Measurements from ENCODE around the gene MCMBP. TPM values are rescaled to one million over a fixed set of nuclear protein-coding genes. Genes with fewer than 3 reads are reported as not detected.

Gene MCMBP
- total RNA-seq, 1 experiment from 2014 or later, result 87.1 TPM

- H2BK12ac ChIP-seq (ENCODE audit: insufficient read length, low read depth, low read length), result no peak overlapping the region
- H3K56ac ChIP-seq (ENCODE audit: insufficient read length, low read depth, low read length), result no peak overlapping the region
- H3K79me1 ChIP-seq (ENCODE audit: insufficient read depth, low read depth, low read length, poor library complexity, severe bottlenecking), result no peaks in the 10 kb centered on the region
- no peak overlapping the region for H3K4me2 ChIP-seq (ENCODE audit: insufficient read depth, insufficient read length, low read length)
- H3K9me3 Mint-ChIP-seq, result no peaks in the 10 kb centered on the region
- H3K14ac ChIP-seq (ENCODE audit: insufficient read depth, low read length), result no peak overlapping the region
- H3K18ac ChIP-seq (ENCODE audit: insufficient read length, low read depth, low read length), result no peak overlapping the region
- no peak overlapping the region for H2BK15ac ChIP-seq (ENCODE audit: low read depth, low read length)
- no peak overlapping the region for H2BK5ac ChIP-seq (ENCODE audit: insufficient read length, low read length)
- H3T11ph ChIP-seq (ENCODE audit: low read length), result no peak overlapping the region
- H4K91ac ChIP-seq (ENCODE audit: insufficient read length, low read depth, low read length), result no peak overlapping the region
- H3K4me3 Mint-ChIP-seq, result no peak overlapping the region
- no peaks in the 10 kb centered on the region for H3K79me2 ChIP-seq (ENCODE audit: insufficient read depth, low read length)
- no CpG with 5 or more reads among the region's 6 CpGs for WGBS (ENCODE audit: extremely low coverage, insufficient read length, low lambda C conversion rate)
- no peak overlapping the region for H2BK120ac ChIP-seq (ENCODE audit: low read depth, low read length, poor library complexity, severe bottlenecking)
- H3K9me3 ChIP-seq (ENCODE audit: control insufficient read depth, low read depth, low read length), result no peaks in the 10 kb centered on the region
- H3K27ac Mint-ChIP-seq, result peak overlapping the region in 2 of 3 experiments; percentile 12 to 48; a peak in 3 of 7 replicates
- H3K4ac ChIP-seq (ENCODE audit: low read depth, low read length), result no peak overlapping the region
- no peak overlapping the region for H3K27ac ChIP-seq (ENCODE audit: insufficient read length, low read depth, low read length)
- no peak overlapping the region for H4K8ac ChIP-seq (replicated peaks; ENCODE audit: insufficient read length, low read depth, low read length)
- no peaks in the 10 kb centered on the region for H3K23me2 ChIP-seq (ENCODE audit: insufficient read length, low read depth, low read length, poor library complexity, severe bottlenecking)
- H3K9ac ChIP-seq (ENCODE audit: extremely low read depth, insufficient read length, low read length), result no peak overlapping the region
- DNase-seq, result no peak
- H3K4me1 ChIP-seq (ENCODE audit: insufficient read depth, low read length), result no peaks in the 10 kb centered on the region
- no peak overlapping the region for H2AFZ ChIP-seq (ENCODE audit: low read length)
- no peak overlapping the region for H4K5ac ChIP-seq (ENCODE audit: insufficient read length, low read depth, low read length)
- H3K4me1 Mint-ChIP-seq, result no peaks in the 10 kb centered on the region
- no peak overlapping the region for H2AK5ac ChIP-seq (ENCODE audit: insufficient read length, low read length)
- no peaks in the 10 kb centered on the region for H3K27me3 Mint-ChIP-seq (ENCODE audit: low read depth)
- no peaks in the 10 kb centered on the region for H3K27me3 ChIP-seq (ENCODE audit: insufficient read depth, low read length)
- H4K20me1 ChIP-seq (ENCODE audit: control insufficient read depth, insufficient read depth, insufficient read length), result no peaks in the 10 kb centered on the region
- no peak overlapping the region for H2BK20ac ChIP-seq (ENCODE audit: low read depth, low read length, poor library complexity, severe bottlenecking)
- TF ChIP-seq CTCF (conservative IDR thresholded peaks at IDR 0.05), result no peak
- no peak overlapping the region for H3K23ac ChIP-seq (ENCODE audit: insufficient read length, low read depth, low read length)
- H3K36me3 Mint-ChIP-seq (ENCODE audit: insufficient read depth in 1 of 3, low read depth in 3 of 3), result peaks cover 14 to 84% (median 67%) of the 10 kb centered on the region in 3 experiments; a peak in 6 of 7 replicates
Observed at GRCh38 chr10:119826771-119827170, 45.9 kb downstream of the MCMBP start.
